Activated gamma-delta T cell treated with anti-CD3 and anti-CD28 coated beads, Interleukin-2, amount 50 U/mL, for 16 hours (primary cell): Measurements from ENCODE around the gene NACC2.

Experiments
- DNase-seq: peaks from one replicate; pipeline ENCODE4 v3.0.0-alpha.2; 2020; ENCODE audit warnings: low read depth

Gene NACC2

GRCh38 chr9:136092741-136093140 lies 2.3 kb downstream of the NACC2 start:
- no peak for DNase-seq

DNA sequence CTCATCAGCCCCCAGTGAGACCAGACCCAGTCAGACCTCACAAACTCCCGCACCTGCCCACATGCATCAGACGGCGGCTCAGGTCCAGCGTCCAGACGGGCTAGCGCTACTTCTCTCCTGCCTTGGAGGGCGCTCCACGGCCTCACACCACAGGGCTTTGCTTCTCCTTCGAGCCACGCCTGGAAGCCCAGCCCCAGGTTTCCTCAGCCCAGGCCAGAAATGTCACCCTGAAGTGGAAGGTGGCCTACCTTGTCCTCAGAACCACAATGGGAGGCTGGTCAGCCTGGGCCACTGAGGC lies 2.8 kb downstream of the NACC2 start:
- no peak for DNase-seq

DNA sequence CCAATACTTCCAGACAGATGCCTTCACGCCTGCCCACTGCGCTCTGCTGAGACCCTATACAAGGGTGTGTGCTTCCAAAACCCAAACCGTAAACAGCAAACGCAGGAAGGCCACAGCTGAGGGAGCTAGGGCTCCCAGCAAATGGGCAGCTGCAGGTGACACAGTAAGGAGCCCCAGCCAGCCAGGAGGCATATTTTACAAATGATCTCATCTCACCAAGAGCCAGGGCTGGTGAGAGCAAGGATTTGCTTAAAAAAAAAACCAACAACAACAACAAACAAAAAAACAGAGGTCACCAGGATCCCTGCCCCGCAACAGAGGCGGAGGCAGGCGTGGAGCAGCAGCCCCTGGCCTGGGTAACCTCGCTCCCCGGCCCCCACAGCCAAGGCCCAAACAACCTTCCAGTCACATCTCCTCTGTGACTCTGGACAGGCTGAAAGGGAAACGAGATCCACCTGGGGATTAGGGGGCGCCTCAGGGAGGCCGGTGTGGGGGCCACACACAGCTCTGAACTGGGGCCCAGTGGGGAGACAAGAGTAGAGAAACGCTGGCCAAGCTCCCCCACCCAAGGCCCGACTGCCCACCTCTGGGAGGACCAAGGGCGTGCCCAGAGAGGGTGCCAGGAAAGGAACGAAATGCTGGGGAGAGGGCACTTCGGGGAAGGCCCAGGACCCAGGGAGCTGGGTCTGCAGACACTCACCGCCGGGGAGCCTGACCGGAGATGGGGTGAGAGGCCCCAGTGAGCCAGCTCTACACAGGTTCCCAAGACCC lies 3.3 kb downstream of the NACC2 start:
- DNase-seq = no peak

DNA sequence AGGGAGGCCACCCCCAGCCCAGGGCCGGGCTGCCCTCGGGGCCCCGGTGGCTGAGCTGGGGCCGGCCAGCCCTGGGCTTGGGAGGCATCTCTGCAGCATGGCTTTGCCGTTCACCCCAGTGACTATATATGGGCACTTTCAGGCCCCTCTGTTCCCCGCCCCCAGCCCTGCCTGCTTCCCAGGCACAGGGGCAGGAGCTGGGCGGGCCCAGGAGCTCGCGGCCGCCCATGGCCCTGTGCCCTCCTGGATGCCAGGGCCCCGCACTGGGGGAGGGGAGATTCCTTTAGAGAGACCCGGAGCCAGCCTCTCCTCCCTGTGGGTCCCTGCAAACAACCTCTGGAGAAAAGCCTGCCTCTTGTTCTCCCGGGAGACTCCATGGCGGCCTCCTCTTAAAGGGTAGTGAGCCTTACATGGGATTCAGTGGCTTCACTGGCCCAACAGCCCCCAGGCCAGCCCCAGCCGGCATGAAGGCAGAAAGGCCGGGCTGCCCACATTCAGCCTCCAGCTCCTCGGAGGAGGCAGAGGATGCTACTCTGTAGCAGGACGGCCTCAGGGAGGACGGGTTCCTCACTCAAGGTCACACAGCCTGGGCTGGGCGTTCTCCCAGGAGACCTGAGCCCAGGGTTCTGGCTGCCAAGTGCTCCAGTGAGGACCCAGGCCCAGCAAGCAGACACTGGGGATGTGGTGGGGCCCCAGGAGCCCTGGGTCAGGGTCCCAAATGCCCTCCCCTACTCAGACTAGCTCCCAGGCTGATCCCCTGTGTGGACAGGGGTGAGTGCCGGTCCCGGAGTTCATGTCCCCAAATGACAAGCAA lies 4.1 kb downstream of the NACC2 start:
- DNase-seq = no peak

DNA sequence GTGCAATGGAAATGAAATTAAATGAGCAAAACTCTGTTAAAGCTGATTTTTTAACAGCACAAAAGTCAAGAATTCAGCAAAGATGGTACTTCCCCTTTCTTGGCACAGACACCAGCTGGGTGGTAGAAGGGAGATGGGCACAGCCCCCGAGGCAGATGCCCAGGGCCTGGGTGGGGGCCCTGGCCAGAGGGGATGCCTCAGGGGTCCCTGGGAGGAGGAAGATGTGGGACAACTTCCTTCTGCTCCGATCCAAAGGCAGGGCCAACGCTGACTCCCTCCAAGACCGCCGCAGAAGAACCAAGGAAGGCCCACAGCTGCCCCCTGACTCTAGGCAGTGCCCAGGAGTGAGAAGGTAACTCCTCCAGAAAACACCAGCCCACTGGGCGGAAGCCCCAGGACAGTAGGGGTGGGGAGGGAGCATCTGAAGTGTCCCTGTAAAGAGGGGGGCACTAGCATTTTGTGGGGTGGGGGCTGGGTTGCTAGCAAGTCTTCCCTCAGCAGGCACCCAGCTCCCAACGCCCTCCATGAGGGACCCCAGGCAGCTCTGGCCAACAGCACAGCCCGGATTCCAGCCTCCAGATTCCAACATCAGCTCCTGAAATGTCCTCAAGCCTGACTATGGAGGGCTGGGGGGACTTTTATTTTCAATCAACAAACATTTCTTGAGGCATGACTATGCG lies 4.9 kb downstream of the NACC2 start:
- no peak for DNase-seq

- DNase-seq = no peak
These were observed 5.4 kb downstream of the NACC2 start for GRCh38 chr9:136089697-136090045.

DNA sequence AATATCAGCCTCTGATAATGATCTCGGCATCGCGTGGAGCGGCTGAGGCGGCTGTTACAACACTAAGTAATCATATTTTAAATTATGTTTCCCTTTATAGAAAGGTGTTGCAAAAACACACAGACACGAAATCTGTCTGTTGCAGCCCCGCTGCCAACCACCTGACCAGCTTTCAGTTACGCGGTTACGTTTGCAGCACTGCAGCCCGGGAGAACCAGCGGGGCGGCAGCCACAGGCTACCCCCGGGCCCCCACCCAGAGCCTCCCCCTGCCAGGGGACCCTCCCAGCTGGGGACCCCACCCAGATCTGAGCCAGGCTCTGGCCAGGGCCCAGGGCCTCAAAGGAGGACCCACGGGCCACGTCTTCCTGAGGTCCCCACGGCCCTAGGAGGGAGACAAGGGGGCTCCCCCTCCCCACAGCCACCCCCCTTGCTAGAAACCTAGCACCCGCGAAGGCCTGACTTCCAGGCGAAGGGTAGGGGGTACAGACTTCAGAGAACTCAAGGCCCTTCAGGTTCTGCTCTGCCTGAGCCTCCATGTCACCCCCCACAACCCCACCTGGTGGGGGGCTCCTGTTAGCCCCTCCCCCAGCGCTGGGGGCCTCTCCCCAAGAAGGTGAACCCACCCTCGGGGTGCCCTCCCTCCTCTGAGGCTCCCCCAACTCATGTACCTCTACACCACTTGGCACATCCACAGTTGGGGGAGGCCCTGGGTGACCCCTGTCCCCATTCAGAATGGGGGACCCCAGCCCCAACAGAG lies 6.0 kb downstream of the NACC2 start:
- DNase-seq = no peak

GRCh38 chr9:136088481-136088938 lies 6.6 kb downstream of the NACC2 start:
- DNase-seq = no peak

DNA sequence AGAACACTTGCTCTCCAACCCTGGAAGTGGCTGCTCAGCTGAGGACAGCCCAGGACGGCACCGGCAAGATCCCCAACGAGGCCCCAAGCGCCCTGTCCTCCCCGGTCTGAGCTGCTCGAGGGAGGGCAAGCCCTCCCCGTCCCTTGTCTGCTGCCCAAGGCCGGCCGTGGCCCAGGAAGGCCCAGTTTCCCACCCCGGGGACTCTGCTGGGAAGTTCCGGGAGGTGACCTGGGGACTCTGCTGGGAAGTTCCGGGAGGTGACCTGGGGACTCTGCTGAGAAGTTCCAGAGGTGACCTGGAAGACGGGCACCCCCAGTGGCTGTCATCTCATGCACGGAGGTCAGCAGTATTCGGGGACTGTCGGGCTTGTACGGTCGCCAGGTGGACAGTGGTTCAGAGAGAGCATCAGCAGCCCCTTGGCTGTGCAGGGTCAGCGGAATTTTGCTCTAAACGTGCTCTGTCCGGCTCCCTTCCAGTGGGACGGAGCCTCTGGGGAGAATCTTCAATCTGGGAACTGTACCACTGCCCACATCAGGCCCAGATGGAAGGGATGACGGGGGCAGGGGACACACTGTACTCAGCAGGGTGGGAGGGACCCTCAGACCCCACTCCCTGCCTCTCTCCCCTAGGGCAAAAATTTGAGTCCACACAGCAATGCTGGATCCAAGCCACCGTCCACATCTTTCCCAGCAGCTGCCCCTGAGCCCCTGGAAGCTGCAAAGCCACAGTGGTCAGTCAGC lies 7.2 kb downstream of the NACC2 start:
- no peak for DNase-seq

DNA sequence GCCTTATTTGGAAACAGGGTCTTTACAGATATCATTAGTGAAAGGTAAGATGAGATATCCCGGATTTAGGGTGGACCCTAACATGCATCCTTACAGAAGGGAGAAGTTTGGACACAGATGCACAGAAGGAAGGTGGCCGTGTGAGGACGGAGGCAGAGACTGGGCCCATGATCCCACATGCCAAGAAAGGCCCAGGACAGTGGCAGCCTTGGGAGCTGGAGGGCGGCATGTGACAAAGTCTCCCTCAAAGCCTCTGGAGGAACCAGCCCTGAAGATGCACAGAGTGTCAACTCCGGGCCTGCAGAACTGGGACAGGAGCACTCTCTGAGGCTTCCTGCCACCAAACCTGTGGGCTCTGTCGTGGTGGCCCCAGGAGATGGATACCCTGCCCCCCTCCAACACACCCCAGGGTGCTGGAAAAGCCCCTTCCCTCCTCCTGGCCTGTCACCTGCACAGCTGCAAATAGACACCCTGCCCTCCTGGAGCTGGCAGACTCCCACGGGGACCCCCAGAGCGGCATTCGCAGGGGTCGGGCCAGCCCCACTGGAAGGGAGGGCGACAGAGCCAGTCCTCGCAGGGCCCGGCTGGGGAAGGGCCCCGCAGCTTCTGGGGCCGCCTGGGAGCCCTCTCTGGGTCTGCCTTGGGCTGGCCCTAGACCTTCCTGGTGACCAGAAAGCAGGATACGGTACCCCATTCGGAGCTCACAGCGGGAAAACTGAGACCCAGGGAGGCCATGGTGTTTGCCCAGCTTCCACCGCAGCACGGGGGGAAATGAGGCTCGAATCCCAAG lies 7.9 kb downstream of the NACC2 start:
- DNase-seq = no peak

DNA sequence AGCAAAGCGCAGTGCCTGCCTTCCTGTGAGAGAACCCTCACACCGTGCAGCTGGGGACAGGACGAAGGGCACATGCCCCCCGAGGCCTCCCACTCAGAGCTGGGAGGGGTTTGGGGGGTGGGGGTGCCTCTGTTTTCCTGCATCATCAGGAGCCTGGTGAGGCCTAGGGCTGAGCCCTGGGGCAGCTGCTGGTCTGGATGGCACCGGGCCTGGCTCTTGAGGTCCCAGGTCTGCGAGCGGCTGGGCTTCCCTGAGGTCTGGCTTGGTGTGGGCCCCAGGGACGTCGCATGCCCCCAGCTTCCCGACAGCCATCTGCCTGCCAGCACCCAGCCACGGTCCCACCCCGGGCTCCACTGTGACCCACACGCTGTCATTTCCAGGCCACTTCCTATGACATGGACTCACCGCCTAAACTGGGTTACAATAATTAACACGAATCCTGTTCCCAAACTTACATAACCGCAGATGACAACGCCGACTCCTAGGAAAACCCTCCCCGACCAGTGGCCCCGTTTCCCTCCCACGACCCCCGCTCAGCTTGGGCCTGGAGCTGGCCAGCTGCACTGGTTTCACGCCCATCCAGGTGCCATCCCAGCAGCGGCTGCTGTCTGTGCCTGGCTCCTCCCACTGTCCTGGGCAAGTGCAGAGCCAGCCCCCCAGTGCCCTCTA lies 8.7 kb downstream of the NACC2 start:
- DNase-seq = no peak

GRCh38 chr9:136085815-136086212 lies 9.3 kb downstream of the NACC2 start:
- DNase-seq = no peak

DNA sequence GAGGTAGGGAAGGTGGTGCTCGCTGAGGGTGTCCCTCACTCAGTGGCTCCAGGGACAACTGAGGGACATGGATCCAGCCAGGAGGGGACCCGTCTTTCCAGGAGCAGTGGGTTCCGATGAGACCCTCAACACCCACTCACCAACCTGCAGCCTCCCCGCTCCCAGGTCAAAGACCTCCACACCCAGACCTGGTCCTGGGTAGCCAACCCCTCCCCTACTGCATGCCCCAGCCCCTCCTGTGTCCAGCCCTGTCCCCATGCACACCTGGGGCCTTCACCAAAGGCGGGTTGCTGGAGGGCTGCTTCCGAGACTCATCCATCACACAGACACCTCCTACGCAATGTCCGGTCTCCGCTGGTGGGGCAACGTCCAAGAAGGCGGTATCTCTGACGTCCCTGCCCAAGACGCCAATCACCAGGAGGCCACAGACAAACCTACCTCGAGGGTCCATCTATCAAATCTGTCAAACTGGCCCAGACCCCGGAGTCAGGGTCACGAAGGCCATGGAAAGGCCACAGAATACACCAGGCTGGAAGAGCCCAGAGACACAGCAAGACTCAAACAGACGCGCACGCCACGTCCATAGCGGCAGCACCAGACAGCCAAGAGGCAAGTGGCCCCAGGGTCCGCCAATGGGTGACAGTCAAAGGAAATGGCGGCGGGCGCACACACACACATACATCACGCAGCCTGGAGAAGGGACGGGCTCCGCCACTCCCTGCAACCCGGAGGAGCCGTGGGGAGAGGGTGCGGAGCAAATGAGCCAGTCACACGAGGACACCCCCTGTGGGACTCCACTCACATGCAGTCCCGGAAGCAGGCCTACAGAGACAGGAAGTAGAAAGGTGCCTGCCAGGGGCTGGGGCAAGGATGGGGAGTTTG lies 10.8 kb downstream of the NACC2 start:
- no peak for DNase-seq

DNA sequence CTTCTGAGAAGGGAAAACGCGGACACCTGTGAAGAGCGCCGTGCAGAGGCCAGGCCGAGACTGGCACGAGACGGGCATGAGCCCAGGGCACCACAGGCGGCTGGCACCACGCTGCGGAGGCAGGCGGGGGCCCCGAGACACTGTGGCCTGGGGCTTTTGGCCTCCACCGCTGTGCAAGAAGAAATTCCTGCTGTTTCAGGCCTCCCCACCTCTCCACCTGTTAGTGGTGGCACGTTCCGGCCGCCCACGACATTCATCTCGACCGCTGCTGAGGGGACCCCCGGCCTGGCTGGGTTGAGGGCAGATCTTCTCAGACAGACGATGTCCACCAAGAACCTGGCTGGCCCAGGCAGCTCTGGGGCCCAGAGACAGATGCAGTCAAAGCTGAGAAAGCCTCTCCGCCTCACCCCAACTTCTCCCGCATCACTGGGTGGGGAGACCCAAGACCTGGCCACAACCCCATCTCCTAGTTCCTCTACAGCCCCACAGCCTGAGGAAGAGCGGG lies 11.5 kb downstream of the NACC2 start:
- no peak for DNase-seq

- DNase-seq = no peak
These were observed 12.4 kb downstream of the NACC2 start for GRCh38 chr9:136082496-136083361.

GRCh38 chr9:136081826-136082495 lies 13.1 kb downstream of the NACC2 start:
- DNase-seq = no peak

DNA sequence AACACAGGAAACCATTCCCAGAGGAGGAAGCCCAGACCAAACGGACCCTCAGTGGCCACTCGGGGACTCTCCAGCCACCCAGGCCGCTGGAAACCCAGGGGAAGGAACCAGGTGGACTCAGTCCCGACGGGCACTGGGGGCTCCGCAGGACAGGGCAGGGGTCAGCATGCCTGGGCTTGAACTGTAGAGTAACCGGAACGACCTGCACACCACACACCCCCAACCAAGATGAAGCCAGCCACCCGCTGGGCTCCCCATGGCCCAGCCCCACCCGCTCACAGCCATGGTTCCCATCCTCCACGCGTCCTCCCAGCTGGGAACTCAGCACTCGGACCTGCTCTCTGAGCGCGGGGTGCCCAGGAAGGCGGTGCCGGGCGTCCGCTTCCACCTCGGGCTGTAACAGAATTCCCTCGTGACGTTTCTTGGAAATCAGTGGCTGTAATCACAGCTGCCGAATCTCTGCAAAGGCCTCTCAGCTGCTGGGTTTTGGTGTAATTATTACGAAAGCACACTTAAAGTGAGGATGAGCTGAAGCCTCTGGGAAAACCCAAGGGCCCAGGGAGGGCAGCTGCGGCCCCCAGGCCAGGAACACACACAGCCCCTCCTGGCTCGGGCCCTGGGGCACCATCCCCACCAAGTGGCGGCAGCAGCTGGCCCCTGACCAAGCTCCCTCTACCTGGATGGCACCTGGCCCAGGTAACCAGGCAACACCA lies 13.8 kb downstream of the NACC2 start:
- DNase-seq = no peak
